ENCODE results near the gene C2orf81. TPM values are rescaled to one million over a fixed set of nuclear protein-coding genes. Genes with fewer than 3 reads are reported as not detected.
"Not testable (repeated sequence)": the region's sequence is repeated elsewhere in the genome, so short reads cannot be mapped to it uniquely, and the experiment has no call there.

Gene C2orf81
- polyA plus RNA-seq, 1 experiment, result 0.67 TPM

- DNase-seq (ENCODE audit: low read depth), result no peak
- POLR2A ChIA-PET, result interaction anchor here (0.6 kb wide), 1 partner anchor 11 kb away, joined by 5 read pairs; no protein-coding TSS in a partner anchor
These were observed 2.9 kb upstream of the C2orf81 start for GRCh38 chr2:74424139-74424992.

GRCh38 chr2:74423231-74424095 lies 2.0 kb upstream of the C2orf81 start:
- ChIA-PET POLR2A (no interaction called here), CTCF (no interaction called here)
- TF ChIP-seq, protein P1, sequence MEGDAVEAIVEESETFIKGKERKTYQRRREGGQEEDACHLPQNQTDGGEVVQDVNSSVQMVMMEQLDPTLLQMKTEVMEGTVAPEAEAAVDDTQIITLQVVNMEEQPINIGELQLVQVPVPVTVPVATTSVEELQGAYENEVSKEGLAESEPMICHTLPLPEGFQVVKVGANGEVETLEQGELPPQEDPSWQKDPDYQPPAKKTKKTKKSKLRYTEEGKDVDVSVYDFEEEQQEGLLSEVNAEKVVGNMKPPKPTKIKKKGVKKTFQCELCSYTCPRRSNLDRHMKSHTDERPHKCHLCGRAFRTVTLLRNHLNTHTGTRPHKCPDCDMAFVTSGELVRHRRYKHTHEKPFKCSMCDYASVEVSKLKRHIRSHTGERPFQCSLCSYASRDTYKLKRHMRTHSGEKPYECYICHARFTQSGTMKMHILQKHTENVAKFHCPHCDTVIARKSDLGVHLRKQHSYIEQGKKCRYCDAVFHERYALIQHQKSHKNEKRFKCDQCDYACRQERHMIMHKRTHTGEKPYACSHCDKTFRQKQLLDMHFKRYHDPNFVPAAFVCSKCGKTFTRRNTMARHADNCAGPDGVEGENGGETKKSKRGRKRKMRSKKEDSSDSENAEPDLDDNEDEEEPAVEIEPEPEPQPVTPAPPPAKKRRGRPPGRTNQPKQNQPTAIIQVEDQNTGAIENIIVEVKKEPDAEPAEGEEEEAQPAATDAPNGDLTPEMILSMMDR (IDR thresholded peaks at IDR 0.05; ENCODE audit: insufficient read depth, low read depth, low read length), result no peak
- peaks cover 14% of the 10 kb centered on the region for H3K36me3 ChIP-seq (ENCODE audit: control insufficient read depth, insufficient read depth, low read length)
- DNase-seq (ENCODE audit: low read depth), result no peak
- H3K27me3 ChIP-seq (ENCODE audit: control insufficient read depth, insufficient read depth, low read length), result no peaks in the 10 kb centered on the region
- no peak overlapping the region for H3K4me3 ChIP-seq (ENCODE audit: low read depth, low read length)

More at GRCh38 chr2:74424139-74424992, 2.9 kb upstream of the C2orf81 start:
- TF ChIP-seq, protein P1 (IDR thresholded peaks at IDR 0.05; ENCODE audit: insufficient read depth, low read depth, low read length), result no peak
- CTCF ChIA-PET, result interaction anchor here (0.6 to 0.7 kb wide), 2 partner anchors 26 to 89 kb away, joined by 3 to 4 read pairs; no protein-coding TSS in a partner anchor
- Histone ChIP-seq H3K4me3 (ENCODE audit: low read depth, low read length) (no peak overlapping the region), H3K36me3 (ENCODE audit: control insufficient read depth, insufficient read depth, low read length) (peaks cover 20% of the 10 kb centered on the region), H3K27me3 (ENCODE audit: control insufficient read depth, insufficient read depth, low read length) (no peaks in the 10 kb centered on the region)

- not testable (repeated sequence) for DNase-seq (ENCODE audit: low read depth); H3K36me3 ChIP-seq (ENCODE audit: control insufficient read depth, insufficient read depth, low read length); H3K27me3 ChIP-seq (ENCODE audit: control insufficient read depth, insufficient read depth, low read length)
- H3K4me3 ChIP-seq (ENCODE audit: low read depth, low read length), result peak overlapping the region; percentile 55
- CTCF ChIA-PET, result interaction anchor here (0.7 to 1.1 kb wide), 2 partner anchors 29 to 186 kb away, joined by 3 read pairs; no protein-coding TSS in a partner anchor
- POLR2A ChIA-PET, result interaction anchor here (0.7 kb wide), 1 partner anchor 86 kb away, joined by 3 read pairs; no protein-coding TSS in a partner anchor
These were observed 846 bp downstream of the C2orf81 start for GRCh38 chr2:74420443-74421103.

DNA sequence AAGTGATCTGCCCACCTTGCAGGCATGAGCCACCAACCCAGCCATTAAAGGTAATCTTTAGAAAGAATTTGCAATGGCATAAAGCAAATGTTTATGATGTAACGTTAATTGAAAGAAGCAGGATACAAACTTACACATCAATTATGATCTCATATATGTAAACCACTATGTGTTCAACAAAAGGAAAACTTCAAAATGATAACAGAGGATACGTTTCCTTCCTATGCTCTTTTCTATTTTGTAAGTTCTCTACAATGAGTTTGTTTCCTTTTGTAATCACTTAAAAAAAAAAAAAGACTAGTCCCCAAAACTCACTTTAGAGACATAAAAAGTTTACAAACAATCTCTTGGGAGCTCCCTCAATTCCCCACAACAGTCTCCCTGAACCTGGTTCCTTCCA lies 1.4 kb downstream of the C2orf81 start:
- ChIA-PET CTCF (interaction anchor here (0.7 to 1.6 kb wide), 2 partner anchors 28 to 186 kb away, joined by 3 to 4 read pairs; no protein-coding TSS in a partner anchor), POLR2A (no interaction called here)
- H3K36me3 ChIP-seq (ENCODE audit: control insufficient read depth, insufficient read depth, low read length), result peaks cover 2% of the 10 kb centered on the region; the same call in 1 of the 2 replicates
- no peak overlapping the region for H3K4me3 ChIP-seq (ENCODE audit: low read depth, low read length)
- DNase-seq (ENCODE audit: low read depth), result no peak
- TF ChIP-seq, protein P1 (IDR thresholded peaks at IDR 0.05; ENCODE audit: insufficient read depth, low read depth, low read length), result no peak
- H3K27me3 ChIP-seq (ENCODE audit: control insufficient read depth, insufficient read depth, low read length), result no peaks in the 10 kb centered on the region

DNA sequence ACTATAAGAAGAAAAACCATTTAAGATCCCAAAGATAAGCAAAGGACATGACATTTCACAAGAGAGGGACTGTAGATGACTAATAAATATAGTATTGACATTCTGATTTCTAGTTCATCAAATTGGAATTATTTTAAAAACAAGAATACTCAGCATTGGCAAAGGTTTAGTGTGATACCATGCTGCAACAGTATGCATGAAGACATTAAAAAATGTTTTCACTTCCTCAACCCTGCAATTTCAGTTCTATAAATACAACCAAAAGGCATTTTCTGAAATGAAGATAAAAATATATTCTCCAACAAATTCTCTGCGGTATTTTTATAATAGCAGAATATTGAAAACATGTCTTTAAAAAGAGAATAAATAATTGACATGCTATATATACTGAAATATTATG lies 2.1 kb downstream of the C2orf81 start:
- ChIA-PET CTCF (interaction anchor here (1.5 to 1.6 kb wide), 2 partner anchors 10 to 27 kb away, joined by 4 to 5 read pairs; no protein-coding TSS in a partner anchor), POLR2A (no interaction called here)
- no peaks in the 10 kb centered on the region for H3K36me3 ChIP-seq (ENCODE audit: control insufficient read depth, insufficient read depth, low read length)
- TF ChIP-seq, protein P1 (IDR thresholded peaks at IDR 0.05; ENCODE audit: insufficient read depth, low read depth, low read length), result no peak
- no peak overlapping the region for H3K4me3 ChIP-seq (ENCODE audit: low read depth, low read length)
- H3K27me3 ChIP-seq (ENCODE audit: control insufficient read depth, insufficient read depth, low read length), result no peaks in the 10 kb centered on the region
- DNase-seq (ENCODE audit: low read depth), result no peak
